Suprapubic skin (tissue), 4 donors: ENCODE measurements around the gene CLIP2. TPM values are rescaled to one million over a fixed set of nuclear protein-coding genes. Genes with fewer than 3 reads are reported as not detected.

Experiments used
- DNase-seq, 2 donors: peaks; one replicate each; pipeline ENCODE4 v3.0.0-alpha.2; 2019; ENCODE audit warnings: low spot score in 2 of 2
- H3K27ac ChIP-seq: fragments of 200-600 bp; sonication (generic); one replicate; pipeline ENCODE4 v1.5.1; 2019
- H3K27me3 ChIP-seq: fragments of 200-600 bp; sonication (generic); one replicate; pipeline ENCODE4 v1.5.1; 2019
- H3K36me3 ChIP-seq: fragments of 200-600 bp; sonication (generic); one replicate; pipeline ENCODE4 v1.5.1; 2019
- H3K4me1 ChIP-seq: fragments of 200-600 bp; sonication (generic); one replicate; pipeline ENCODE4 v1.5.1; 2019
- H3K4me3 ChIP-seq: fragments of 200-600 bp; sonication (generic); one replicate; pipeline ENCODE4 v1.5.1; 2019; ENCODE audit warnings: mild to moderate bottlenecking
- H3K9me3 ChIP-seq: fragments of 200-600 bp; sonication (generic); one replicate; pipeline ENCODE4 v1.5.1; 2019
- CTCF ChIP-seq, 2 donors: fragments of 200-600 bp in 1 of 2; fragments of 450-650 bp in 1 of 2; sonication (generic) in 1 of 2; IDR thresholded peaks; one replicate each; pipeline ENCODE4 v1.5.1; 2016 to 2019; ENCODE audit warnings: antibody characterized with exemption in 2 of 2, mild to moderate bottlenecking in 1 of 2, moderate library complexity in 1 of 2
- EP300 ChIP-seq: sonication (generic); formaldehyde crosslinking; IDR thresholded peaks from one replicate; pipeline ENCODE4 v1.6.1; 2017; ENCODE audit warnings: antibody characterized with exemption
- POLR2A ChIP-seq, 2 donors: fragments of 450-650 bp; IDR thresholded peaks; one replicate each; pipeline ENCODE4 v1.6.1; 2017; ENCODE audit warnings: antibody characterized with exemption in 2 of 2, mild to moderate bottlenecking in 2 of 2, moderate library complexity in 2 of 2
- POLR2AphosphoS5 ChIP-seq, 3 donors: sonication (generic); formaldehyde crosslinking; IDR thresholded peaks; one replicate each; pipeline ENCODE4 v1.6.1; 2017; ENCODE audit warnings: antibody characterized with exemption in 3 of 3
- WGBS: methylation state at CpG from one replicate; pipeline ENCODE4 v1.1.5; 2018; 5-methylcytosine and 5-hydroxymethylcytosine counted together
- total RNA-seq, 4 donors: library from RNA; depleted of rRNA; stranded (reverse); fragments of >200 nt; gene quantifications; one replicate each; pipeline ENCODE4 v1.1.0, GENCODE V29; 2016

CLIP2 gene
- total RNA-seq, 4 donors from 2014 or later: 26.9 to 73.6 (median 32.5) TPM

- no peaks in the 10 kb centered on the region for H3K9me3 ChIP-seq
- no peak for DNase-seq
- 69% methylated on average over 5 of the region's 5 CpGs for WGBS
- no peaks in the 10 kb centered on the region for H3K27me3 ChIP-seq
- no peak overlapping the region for H3K27ac ChIP-seq
- H3K36me3 ChIP-seq: no peaks in the 10 kb centered on the region
- TF ChIP-seq POLR2A (IDR thresholded peaks at IDR 0.05) (no peak), CTCF (IDR thresholded peaks at IDR 0.05) (no peak), EP300 (no peak), POLR2AphosphoS5 (IDR thresholded peaks at IDR 0.05) (no peak)
- peaks cover 52% of the 10 kb centered on the region for H3K4me1 ChIP-seq
- no peak overlapping the region for H3K4me3 ChIP-seq
These were observed 2.3 kb downstream of the CLIP2 start for GRCh38 chr7:74291535-74291934.

- no peak for DNase-seq
- 56% methylated on average over 18 of the region's 18 CpGs for WGBS
- Histone ChIP-seq H3K36me3 (no peaks in the 10 kb centered on the region), H3K27me3 (no peaks in the 10 kb centered on the region), H3K4me3 (no peak overlapping the region), H3K9me3 (no peaks in the 10 kb centered on the region), H3K27ac (no peak overlapping the region), H3K4me1 (peaks cover 52% of the 10 kb centered on the region)
- TF ChIP-seq CTCF (IDR thresholded peaks at IDR 0.05): no peak
- no peak for TF ChIP-seq POLR2AphosphoS5 (IDR thresholded peaks at IDR 0.05)
- no peak for TF ChIP-seq EP300
- TF ChIP-seq POLR2A (IDR thresholded peaks at IDR 0.05): no peak
These were observed 3.8 kb downstream of the CLIP2 start for GRCh38 chr7:74292757-74293576.

GRCh38 chr7:74293577-74293908, 4.3 kb downstream of the CLIP2 start:
- WGBS: 78% methylated on average over 4 of the region's 4 CpGs
- H3K4me3 ChIP-seq: no peak overlapping the region

GRCh38 chr7:74294191-74294998, 5.2 kb downstream of the CLIP2 start:
- Histone ChIP-seq H3K36me3 (no peaks in the 10 kb centered on the region), H3K4me3 (no peak overlapping the region), H3K27ac (no peak overlapping the region), H3K27me3 (no peaks in the 10 kb centered on the region), H3K4me1 (peaks cover 45% of the 10 kb centered on the region), H3K9me3 (no peaks in the 10 kb centered on the region)
- 66% methylated on average over 17 of the region's 17 CpGs for WGBS
- TF ChIP-seq POLR2AphosphoS5 (IDR thresholded peaks at IDR 0.05) (no peak), CTCF (IDR thresholded peaks at IDR 0.05) (no peak), EP300 (no peak), POLR2A (IDR thresholded peaks at IDR 0.05) (no peak)
- DNase-seq: no peak

More at GRCh38 chr7:74293577-74293908, 4.3 kb downstream of the CLIP2 start:
- Histone ChIP-seq H3K27ac (no peak overlapping the region), H3K9me3 (no peaks in the 10 kb centered on the region), H3K36me3 (no peaks in the 10 kb centered on the region), H3K27me3 (no peaks in the 10 kb centered on the region), H3K4me1 (peaks cover 46% of the 10 kb centered on the region)
- DNase-seq: no peak
- no peak for TF ChIP-seq CTCF (IDR thresholded peaks at IDR 0.05)
- no peak for TF ChIP-seq POLR2A (IDR thresholded peaks at IDR 0.05)
- TF ChIP-seq POLR2AphosphoS5 (IDR thresholded peaks at IDR 0.05): no peak
- no peak for TF ChIP-seq EP300
